NCI-H2107 treated with DMSO at 0.1 percent for 48 hours (cell line): ENCODE measurements around the gene COL8A2.

ENCODE experiments used
- DNase-seq: peaks from one replicate; lab custom pipeline; 2025; ENCODE audit not compliant: unreplicated experiment; lab: John Stamatoyannopoulos, UW

The COL8A2 gene

GRCh38 chr1:36157973-36158826 is 33.2 kb upstream of the COL8A2 start:
- DNase-seq: no peak

- no peak for DNase-seq
Measured at GRCh38 chr1:36157115-36157903, 32.3 kb upstream of the COL8A2 start.

- no peak for DNase-seq
Measured at GRCh38 chr1:36156329-36157114, 31.5 kb upstream of the COL8A2 start.

- DNase-seq: peak; percentile 60
Measured at GRCh38 chr1:36155408-36156328, 30.6 kb upstream of the COL8A2 start, which contains the start of gene MAP7D1. Gene MAP7D1 (plus strand): TSS chr1:36156160. CDS start chr1:36156418, 258 bp downstream.

DNA sequence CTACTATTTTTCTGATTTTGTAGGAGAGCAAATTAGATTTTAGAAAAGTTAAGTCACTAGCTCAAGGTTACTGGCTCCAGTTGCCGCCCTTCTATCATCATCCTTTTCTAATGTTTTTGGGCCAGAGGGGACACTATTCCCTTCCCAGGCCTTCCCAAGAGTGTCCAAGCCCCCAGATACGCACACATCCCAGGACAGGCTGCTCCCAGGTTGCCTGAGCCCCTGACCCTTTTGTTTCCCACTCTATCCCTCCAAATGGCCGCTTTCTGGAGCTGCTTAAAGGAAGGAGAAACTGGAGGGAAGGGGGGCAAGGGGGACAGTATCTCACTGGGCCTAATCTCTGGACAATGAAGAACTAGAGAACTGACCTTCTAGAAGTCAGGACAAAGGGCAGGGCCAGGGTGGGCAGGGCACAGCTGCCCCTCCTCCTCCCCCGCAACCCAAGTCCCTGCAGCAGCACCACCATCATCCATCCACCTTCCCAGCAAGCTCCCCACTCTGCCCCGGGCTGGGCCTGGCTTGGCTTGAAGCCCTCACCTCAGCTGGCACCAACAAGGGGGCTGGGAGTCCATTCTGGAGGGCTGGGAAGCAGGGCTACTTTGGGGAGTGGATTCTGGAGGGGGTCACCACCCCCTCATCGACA is 29.9 kb upstream of the COL8A2 start:
- DNase-seq: no peak

DNA sequence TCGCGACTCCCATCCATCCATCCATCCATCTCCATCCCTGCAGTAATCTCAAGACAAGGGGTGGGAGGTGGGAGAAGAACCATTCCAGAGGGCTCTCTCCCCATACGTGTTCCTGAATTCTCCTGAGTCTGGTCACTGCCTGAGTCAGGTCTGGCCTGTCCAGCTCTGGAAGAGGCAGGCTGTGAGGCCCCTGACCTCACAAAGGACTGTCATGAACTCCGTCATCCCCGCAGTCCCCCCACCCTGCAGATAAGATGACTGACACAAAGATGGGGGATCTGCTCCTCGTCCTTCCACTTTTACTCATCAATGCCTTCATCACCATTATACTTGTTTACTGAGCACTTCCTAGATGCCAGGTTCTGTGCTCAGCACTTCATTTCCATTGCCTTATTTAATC is 29.3 kb upstream of the COL8A2 start:
- DNase-seq: no peak

- DNase-seq: no peak
Measured at GRCh38 chr1:36153476-36153875, 28.5 kb upstream of the COL8A2 start.

- no peak for DNase-seq
Measured at GRCh38 chr1:36151845-36152203, 26.8 kb upstream of the COL8A2 start.

DNA sequence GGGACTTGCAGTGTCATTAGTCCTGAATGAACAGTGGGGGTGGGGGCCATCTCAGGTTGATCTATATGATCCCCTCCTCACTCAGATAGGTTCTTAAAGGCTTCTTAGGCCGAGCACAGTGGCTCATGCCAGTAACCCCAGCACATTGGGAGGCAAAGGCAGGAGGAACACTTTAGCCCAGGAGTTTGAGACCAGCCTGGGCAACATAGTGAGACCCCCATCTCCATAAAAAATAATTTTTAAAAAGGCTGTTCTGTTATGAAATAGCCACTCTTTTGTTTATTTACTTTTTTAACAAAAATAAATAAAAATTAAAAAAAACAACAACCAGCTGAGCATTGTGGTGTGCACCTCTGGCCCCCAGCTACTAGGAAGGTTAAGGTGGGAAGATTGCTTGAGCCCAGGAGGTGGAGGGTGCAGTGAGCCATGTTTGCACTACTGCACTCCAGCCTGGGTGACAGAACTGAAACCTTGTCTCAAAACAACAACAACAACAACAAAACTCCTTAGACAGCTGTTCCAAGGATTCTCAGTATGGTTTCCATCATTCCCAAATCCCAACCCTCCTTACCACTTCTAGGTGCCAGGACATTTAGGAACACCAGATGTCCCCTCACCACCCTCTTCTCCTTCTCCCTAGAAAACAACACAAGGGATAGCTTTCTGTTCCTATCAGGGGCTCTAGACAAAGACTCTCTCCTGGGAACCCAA is 26.3 kb upstream of the COL8A2 start:
- no peak for DNase-seq

DNA sequence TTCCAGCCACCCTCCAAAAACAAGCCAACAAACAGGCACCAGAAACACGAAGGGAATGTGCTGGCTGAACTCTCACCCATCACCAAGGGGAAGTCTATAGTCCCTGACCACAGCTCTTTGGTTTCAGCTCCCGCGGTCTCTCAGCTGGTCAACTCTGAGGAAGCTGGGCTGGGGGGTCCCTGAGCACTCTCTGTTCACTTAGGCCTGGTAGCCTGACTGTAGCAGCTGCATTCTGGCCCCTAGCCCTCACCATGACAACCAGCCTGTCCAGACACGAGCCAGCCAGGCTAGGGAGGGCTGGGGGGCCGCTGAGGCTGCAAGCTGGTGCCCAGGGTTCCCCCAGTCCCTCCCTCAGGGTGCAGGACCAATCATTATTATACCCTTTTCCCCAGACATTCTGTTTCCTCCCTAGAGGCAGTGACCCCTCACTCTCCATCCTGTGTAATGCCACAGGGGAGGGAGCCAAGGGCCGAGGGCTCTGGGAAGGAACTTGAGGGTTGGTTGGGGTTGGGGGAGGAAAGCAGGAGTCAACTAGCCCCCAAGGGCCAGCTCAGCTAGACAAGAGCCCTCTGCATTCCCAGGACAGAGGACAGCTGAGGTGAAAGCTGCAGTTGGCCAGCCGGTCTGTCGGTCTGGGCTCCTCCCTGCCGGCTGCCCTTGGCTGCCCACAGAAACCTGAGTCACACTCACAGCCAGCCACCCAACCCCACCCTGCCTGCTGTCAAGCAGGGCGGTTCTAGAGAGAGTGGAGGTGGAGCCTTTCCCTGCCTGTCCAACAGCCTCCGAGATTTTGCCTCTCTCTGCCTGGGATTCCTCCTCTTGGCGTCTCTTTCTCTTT is 25.5 kb upstream of the COL8A2 start:
- DNase-seq: peak; percentile 86

DNA sequence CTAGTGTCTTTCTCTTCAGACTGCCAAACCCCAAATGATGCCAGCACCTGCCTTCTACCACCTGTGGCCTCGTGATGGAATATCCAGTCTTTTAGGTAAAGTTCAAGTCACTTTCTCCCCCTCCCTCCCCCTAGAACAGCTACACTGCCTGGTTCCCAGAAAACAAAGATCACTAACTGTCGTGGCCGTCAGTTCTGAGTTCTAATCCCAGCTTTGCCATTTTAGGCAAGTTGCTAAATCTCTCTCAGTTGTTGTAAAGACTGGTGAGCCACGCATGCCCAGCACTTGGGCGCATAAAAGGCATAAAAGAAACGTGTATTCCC is 24.9 kb upstream of the COL8A2 start:
- DNase-seq: no peak

- peak; percentile 99 for DNase-seq
Measured at GRCh38 chr1:36149237-36149972, 24.4 kb upstream of the COL8A2 start, which contains the start of gene TRAPPC3. Gene TRAPPC3 (minus strand): TSS chr1:36149486. CDS start chr1:36149378, 108 bp downstream.

- DNase-seq: no peak
Measured at GRCh38 chr1:36148821-36149236, 23.8 kb upstream of the COL8A2 start.

- DNase-seq: no peak
Measured at GRCh38 chr1:36144413-36144812, 19.4 kb upstream of the COL8A2 start.

DNA sequence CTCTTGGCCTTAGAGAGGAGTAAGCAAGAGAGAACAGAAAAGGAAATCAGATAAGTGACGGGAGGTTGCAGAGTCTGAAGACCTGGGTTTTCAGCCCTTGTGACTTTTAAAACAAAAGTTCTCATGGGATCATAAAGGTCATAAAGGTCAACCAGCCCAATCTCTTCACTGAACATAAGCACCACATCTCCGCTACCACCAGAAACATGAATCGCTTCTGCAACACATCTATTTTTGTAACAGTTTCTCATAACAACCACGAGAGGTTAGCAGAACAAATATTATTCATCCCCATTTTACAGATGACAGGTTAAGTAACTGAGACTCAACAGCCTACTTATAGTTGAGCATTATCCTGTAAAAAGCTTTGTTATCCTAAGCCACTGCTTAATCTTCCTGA is 18.4 kb upstream of the COL8A2 start:
- no peak for DNase-seq

DNA sequence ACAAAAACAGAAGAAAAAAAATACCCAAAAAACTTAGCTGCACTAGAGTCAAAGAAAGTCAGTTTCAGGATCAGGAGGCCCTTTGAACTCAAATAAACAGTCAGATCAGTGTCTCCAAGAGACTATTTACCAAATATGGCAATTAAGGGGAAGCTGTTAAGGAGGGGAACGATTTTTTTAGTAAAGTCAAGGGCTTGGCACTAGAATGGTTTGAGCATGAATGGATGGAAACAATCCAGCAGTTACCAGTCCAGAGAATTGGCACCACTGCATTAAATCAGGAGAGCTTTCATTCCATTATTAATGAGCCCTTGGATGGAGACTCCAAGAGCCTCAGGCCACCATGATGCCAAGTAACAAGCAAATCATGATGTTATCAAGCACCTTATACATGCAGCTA is 17.1 kb upstream of the COL8A2 start:
- DNase-seq: no peak

DNA sequence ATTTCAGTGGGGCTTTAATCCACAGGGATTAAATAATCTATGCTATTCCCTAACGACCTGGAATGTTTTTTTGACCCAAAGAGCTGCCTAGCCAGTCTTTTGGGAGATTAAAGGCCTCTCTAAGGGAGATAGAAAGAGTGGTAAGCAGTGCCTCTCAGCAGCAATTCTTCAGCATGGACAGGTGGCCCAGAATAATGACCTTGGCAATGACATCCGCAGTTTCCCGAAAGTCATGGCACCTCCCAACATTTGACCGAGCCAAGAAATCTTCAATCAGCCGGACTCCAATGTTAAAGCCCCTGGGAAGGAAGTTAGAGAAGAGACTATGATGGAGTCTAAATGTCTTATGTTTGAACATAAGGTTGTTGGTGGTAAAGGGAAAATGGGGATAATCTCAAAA is 14.5 kb upstream of the COL8A2 start:
- no peak for DNase-seq

DNA sequence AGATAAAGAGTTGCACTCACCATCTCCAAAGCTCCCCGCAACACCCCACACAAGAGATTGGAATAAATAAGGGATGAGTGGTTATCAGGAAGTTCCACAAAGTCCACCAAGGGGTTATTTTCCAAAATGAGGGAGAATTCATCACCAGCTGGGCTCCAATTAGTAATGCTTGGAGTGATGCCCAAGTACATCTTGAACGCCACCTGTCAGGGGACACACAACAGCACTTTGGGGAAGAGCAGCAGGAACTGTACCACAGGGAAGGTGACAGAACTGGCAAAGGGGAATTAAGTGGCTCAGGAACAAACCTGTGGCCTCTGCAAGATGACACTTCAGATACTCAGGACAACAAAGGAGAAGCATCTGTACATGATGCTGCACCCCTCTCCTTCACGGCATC is 12.8 kb upstream of the COL8A2 start:
- DNase-seq: peak; percentile 91
